KOPT-K1 (cell line): Measurements from ENCODE around the gene EMX2.

Experiments used
- H3K27ac ChIP-seq: fragments of 200-600 bp; sonication (generic); 2 replicates; pipeline ENCODE4 v1.5.1; 2016; ENCODE audit warnings: antibody characterized with exemption, mild to moderate bottlenecking, low read depth, low read length; ENCODE audit not compliant: poor library complexity, severe bottlenecking
- H3K36me3 ChIP-seq: fragments of 200-600 bp; sonication (generic); 2 replicates; pipeline ENCODE4 v1.5.1; 2017; ENCODE audit warnings: antibody characterized with exemption, mild to moderate bottlenecking, low read length, moderate library complexity; ENCODE audit not compliant: insufficient read depth
- H3K9me3 ChIP-seq: fragments of 200-600 bp; sonication (generic); 2 replicates; pipeline ENCODE4 v1.5.1; 2017; ENCODE audit warnings: antibody characterized with exemption, low read length, mild to moderate bottlenecking; ENCODE audit not compliant: insufficient read depth, poor library complexity, severe bottlenecking

EMX2 gene

DNA sequence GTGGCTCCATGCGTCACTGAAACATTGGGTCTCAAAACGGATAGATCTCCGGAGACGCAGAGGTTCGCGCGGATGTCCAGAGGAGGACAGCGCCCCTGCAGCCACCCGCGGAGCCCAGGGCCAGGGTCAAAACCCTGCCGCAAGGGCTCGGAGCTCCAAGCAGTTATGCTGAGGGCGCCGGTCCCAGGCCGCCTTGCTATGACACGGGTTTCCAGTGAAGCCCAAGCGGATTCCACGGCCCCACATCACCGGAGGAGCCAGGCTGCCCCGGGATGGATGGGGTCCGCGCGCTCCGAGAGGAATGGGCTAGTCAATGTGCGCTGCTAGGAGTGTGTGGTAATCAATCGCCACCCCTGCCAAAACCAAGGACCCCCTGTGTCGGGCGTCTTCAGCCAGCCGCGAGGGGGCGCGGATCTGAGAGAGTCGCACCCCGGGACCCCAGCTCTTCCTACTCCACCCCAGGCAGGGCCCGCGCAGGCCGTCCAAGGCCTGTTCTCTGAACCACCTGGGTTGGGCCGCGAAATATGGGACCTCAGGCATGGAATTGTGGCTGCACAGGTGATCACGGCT is 5.6 kb upstream of the EMX2 start:
- Histone ChIP-seq H3K27ac (no peak overlapping the region), H3K9me3 (no peaks in the 10 kb centered on the region)

DNA sequence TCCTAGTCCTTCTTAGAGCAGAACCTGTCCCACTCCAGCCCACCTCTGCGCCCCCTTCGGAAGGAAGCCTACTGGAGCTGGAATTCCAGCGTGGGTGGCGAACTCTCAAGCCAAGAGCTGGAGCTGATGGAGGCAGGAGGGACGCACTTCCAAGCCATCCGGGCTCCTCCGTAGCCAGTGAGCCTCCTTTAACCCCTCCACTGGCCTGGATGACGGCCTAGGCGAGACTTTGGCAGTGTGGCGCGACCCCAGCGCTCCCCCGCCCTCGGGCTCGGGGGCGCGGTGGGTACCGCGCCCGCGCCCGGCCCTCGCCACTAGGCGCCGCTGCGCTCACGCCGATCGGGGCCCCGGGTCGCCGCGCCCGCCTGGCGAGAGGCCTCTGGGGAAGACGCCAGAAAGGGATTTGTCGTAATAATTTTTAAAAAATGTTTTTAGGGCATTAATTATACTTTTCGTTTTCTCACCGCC is 5.1 kb upstream of the EMX2 start:
- no peaks in the 10 kb centered on the region for H3K9me3 ChIP-seq
- no peaks in the 10 kb centered on the region for H3K36me3 ChIP-seq
- H3K27ac ChIP-seq: no peak overlapping the region

More for the DNA sequence above, 5.6 kb upstream of the EMX2 start:
- H3K36me3 ChIP-seq: no peaks in the 10 kb centered on the region

DNA sequence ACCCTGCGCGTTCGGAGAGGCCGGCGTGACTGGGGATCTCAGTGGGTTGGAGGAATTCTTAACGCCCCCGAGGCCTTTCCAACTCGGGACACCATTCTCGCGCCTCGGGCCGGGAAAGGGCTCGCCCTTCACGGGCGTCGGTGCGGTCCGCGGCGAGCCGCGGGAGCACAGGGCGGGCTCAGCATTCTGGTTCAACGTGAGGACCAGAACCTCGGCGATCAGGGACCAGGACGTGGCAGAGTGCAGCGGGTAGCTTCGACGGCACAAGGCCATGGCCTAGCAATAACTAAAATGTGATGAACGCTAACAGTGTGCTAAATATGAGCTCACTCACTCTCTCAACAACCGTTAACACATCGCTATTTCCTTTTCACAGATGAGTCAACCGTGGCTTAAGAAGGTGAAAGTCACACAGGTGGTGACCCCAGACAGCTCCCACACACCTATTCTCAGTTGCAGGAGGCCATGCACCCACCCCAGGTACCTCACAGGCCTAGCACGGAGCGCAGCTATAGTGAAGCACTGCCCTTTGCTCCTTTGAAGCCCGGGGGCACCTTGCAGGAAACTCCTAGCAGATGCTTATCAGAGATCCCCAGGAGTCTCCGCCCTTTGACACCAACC is 4.5 kb upstream of the EMX2 start:
- Histone ChIP-seq H3K36me3 (no peaks in the 10 kb centered on the region), H3K27ac (no peak overlapping the region), H3K9me3 (no peaks in the 10 kb centered on the region)

DNA sequence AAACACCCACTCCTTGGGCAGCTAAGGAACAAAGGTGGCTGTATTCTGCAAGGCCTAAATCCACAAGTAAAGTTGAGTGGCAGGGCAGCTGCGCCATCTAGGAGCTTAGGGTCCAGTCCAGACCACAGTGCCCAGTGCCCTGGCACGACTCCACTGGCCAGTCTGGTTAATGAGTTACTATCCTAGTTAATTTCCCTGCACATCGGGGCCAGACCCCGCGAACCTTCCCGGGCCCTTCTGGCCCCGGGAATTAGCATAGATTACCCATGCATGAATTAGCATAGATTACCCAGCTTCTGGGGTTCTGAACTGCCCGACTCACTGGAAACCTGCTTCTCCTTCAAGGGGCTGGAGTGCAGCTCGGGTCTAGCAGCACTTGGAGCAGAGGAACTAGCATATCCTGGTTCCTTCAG is 3.2 kb upstream of the EMX2 start:
- Histone ChIP-seq H3K36me3 (no peaks in the 10 kb centered on the region), H3K9me3 (no peaks in the 10 kb centered on the region), H3K27ac (no peak overlapping the region)

DNA sequence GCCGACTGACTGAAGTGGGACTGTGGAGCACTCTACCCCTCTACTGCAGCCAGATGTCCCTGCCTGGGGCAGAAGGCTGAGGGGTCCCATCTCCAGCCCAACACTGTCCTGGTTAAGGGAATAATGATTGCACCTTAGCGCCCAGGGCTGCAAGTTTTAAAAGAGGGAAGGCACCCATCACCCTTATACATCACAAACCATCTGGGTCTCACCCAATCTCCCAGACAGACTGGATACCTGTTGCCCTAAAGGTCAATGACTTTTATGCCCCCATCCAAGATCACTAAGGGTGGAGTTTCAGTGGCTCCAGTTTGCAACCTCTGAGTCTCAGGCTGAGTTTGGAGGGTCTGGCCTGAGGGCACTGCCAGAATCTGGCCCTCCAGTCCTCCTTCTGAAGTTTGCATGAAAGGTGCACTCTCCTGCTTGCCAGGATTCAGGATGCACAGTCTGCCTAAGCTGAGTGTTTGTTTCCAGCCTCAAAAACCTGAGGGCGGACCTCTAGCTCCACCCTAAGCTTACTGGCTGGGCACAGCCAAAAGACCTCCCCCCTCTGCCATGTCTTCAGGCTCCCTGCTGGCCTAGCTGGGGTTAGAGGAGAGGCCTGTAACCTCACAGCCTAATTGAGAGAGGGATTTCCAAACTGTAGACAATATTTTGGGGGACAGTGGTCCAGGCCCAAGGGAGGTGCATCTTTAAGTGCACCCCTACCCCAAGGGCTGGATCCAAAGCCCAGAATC is 2.5 kb upstream of the EMX2 start:
- Histone ChIP-seq H3K9me3 (no peaks in the 10 kb centered on the region), H3K27ac (no peak overlapping the region), H3K36me3 (no peaks in the 10 kb centered on the region)

DNA sequence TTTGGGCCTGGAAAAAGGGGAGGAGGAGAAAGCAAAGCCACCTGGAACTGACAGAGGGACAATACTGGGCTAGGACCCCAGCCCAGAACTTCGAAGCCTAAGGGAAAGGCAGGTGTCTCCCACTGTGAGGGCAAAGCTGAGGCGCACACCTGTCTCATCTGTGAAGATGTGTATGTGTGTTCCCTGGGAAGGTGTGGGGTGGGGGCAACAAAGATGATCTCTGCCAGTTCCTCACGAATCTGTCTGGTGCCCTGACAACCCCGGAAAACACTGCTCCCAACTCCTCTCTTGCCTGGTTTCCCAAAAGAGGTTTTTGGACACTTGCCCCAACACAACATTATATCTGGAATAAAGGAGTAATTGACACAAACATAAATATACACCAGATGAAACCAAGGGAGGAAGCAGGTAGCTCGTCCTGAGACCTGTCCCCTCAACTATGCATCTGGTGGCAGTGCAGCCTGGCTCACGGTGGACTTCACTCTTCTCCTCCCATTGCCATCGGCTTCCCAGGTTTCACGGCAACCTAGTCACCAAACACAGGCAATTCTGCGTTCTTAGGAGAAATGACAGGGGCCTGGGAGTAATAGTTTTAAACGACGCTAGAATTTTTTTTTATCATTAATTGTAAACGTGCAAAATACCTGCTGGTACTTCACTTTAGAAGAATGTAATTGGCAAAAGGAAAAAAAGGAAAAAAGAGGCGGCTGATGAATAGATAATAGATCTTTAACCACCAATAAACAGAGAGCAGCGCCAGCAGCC is 1.7 kb upstream of the EMX2 start:
- Histone ChIP-seq H3K9me3 (no peaks in the 10 kb centered on the region), H3K27ac (no peak overlapping the region), H3K36me3 (no peaks in the 10 kb centered on the region)

DNA sequence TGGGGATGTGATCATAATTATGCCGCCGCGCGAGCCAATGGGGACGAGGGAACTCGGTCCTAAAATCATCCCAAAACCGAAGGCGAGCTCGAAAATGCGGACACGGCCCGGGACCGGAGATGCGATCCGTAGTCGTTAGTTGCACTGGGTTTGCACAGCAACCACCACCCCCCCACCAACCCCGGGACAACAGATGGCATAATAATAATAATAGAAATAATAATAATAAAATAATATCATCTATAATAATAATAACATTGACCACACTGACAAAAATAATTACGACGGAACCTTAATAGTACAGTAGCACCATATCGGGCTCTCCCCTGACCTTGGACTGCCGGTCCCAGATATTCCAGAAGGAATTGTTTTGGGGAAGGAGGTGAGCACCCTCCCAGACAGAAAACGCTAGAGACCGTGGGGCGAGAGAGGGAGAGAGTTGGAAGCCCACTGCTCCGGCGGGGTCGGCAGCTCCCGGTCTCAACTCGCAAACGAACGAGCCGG is 1.1 kb upstream of the EMX2 start:
- H3K27ac ChIP-seq: no peak overlapping the region
- H3K36me3 ChIP-seq: no peaks in the 10 kb centered on the region
- no peaks in the 10 kb centered on the region for H3K9me3 ChIP-seq

DNA sequence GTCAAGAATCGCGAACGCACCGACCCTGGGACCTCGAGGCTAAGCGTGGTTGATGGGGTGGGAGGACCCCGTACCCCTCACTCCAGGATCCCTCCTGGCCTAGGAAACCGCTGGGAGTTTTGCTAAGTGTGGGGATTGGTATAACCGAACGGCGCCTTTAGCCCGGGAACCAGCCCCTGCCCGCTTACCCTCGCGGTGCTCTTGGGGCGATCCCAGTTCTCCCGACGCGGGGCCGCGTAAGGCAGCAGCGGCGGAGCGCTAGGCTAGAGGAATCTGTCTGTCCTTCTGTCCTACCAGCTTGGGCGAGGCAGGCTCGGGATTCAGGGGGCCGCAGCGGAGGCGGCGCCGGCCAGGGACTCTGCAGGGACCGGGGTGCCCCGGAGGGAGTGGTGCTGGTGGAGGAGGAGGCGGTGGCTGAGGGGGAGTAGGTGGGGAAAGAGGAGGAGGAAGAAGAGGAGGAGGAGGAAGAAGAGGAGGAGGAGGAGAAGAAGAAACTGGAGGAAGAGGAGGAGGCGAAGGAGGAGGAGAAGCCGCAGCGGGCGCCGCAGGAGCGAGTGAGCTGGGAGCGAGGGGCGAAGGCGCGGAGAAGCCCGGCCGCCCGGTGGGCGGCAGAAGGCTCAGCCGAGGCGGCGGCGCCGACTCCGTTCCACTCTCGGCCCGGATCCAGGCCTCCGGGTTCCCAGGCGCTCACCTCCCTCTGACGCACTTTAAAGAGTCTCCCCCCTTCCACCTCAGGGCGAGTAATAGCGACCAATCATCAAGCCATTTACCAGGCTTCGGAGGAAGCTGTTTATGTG is 439 bp upstream of the EMX2 start:
- no peaks in the 10 kb centered on the region for H3K9me3 ChIP-seq
- no peaks in the 10 kb centered on the region for H3K36me3 ChIP-seq
- no peak overlapping the region for H3K27ac ChIP-seq

DNA sequence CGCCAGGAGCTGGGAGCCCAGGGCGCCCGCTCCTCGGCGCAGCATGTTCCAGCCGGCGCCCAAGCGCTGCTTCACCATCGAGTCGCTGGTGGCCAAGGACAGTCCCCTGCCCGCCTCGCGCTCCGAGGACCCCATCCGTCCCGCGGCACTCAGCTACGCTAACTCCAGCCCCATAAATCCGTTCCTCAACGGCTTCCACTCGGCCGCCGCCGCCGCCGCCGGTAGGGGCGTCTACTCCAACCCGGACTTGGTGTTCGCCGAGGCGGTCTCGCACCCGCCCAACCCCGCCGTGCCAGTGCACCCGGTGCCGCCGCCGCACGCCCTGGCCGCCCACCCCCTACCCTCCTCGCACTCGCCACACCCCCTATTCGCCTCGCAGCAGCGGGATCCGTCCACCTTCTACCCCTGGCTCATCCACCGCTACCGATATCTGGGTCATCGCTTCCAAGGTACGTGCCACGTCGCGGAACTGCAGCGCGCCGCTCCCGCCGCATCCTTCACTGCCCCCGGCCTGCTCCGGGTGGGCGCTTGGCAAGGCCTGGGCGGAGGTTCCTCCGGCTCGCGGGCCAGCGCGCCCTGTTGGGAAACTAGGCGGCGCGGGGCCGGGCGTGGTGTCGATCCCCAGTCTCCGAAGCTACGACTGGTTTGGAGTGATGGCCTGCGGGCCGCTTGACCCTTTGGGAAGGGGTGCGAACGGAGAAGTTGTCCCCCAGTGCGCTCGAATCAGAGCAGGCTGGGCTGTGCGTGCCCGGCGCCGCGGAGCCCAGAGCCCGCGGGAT is 868 bp downstream of the EMX2 start:
- Histone ChIP-seq H3K27ac (no peak overlapping the region), H3K9me3 (no peaks in the 10 kb centered on the region), H3K36me3 (no peaks in the 10 kb centered on the region)

DNA sequence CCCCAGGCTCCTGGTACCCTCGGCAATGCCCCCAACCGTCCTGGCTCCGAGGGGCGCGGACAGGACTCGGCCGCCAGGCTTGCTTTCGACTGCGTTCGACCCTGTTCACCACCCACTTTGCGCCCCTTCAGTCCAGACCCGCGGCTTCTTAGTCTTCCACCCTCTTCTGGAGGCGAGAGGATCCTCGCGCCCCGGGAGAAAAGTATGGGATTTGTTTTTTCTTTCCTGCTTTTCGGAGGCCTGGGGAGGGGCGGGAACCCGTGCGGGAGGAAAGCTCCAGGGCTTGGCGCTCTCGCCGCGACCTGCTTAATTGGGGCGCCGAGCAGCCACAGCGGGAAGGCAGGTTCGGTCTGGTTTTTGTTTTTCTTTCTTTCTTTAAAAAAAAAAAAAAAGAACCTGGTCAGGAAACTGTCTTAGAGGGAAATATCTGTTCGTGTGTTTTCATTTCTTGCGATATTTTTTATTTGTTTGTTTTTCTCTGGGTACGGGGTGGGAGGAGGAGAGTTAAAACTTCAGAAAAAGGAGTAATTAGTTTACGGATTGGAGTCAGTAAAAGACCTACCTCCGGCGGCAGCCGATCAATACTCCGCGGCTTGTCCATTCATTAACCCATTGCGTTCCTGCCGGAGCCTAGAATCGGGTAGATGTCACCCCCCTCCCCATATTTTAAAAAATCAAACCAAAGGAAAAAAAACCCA is 1.6 kb downstream of the EMX2 start:
- no peak overlapping the region for H3K27ac ChIP-seq
- no peaks in the 10 kb centered on the region for H3K36me3 ChIP-seq
- no peaks in the 10 kb centered on the region for H3K9me3 ChIP-seq

DNA sequence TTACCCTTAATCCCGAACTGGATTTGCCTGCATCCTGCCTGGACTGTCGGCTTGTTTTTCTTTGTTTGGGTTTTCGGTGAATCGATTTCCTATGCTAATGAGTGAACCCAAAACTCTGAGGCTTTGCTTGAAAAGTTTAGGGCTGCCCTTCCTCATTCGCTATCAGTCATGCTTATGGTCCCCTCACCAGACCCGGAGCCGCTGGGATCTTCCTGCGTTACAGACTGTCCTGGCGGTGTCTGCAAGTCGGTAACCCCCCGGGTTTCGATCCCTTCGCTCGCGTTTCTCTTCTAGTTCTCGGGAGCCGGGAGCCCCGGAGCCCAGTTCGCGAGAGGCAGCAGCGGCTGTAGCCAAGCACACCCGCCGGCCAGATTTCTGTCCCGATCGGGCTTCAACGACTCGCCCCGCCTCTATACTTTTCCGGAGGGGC is 2.2 kb downstream of the EMX2 start:
- H3K9me3 ChIP-seq: no peaks in the 10 kb centered on the region
- no peaks in the 10 kb centered on the region for H3K36me3 ChIP-seq
- no peak overlapping the region for H3K27ac ChIP-seq

DNA sequence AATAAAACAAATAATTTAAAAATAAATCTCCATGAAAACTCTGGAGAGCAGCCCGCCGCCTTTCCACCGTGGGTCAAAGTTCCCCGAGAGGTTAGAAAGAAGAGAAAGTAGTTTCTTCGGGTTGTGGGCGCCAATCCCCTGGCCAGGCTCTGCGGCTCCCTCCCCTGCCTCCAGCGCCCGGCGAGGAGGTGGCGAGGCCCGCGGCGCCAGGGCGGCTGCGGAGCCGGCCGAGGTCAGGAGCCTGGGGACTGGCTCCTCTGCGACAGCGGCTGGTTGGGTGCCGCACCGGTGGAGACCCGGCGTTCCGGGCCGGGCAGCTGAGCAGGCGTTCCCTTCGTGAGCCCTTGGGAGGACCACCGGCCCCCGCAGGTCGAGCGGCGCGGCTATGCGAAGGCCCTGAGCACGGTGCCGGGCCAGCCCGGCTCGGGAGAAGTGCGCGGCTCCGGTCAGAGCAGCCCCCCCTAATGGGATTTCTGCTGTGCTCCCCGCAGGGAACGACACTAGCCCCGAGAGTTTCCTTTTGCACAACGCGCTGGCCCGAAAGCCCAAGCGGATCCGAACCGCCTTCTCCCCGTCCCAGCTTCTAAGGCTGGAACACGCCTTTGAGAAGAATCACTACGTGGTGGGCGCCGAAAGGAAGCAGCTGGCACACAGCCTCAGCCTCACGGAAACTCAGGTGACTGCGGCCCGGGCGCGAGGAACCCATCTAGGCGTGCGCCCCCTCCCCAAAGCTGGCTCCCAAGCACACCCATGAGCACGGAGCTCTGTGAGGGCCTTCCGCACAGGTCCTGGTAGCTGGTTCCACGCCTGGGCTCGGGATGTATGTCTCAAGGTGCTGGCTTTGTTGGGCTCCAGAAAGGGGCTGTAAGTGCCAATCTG is 2.8 kb downstream of the EMX2 start:
- Histone ChIP-seq H3K9me3 (no peaks in the 10 kb centered on the region), H3K27ac (no peak overlapping the region), H3K36me3 (no peaks in the 10 kb centered on the region)
